Measurements from ENCODE around the gene VRK3. TPM values are rescaled to one million over a fixed set of nuclear protein-coding genes. Genes with fewer than 3 reads are reported as not detected.
"Not testable (repeated sequence)": the region's sequence is repeated elsewhere in the genome, so short reads cannot be mapped to it uniquely, and the experiment has no call there.

The VRK3 gene
- total and polyA plus RNA-seq, 2 donors, result 27.2 to 41.3 TPM

DNA sequence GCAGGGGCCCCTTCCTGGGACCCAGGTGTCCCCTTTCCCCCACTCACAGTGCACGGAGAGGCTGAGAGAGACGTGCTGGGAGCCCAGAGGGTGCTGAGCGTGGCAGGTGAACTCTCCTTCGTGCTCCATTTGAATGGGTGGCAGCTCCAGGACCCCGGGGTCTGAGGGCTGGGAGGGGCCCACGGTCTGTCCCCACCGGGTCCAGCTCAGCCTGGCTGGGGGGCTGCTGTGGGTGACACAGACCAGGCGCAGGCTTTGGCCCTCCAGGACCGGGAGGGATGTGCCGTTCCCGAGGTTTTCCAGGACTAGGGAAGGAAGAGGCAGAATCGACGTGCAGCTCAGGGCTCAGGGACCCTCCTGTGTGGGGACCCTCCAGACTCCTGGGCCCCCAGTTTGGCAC lies 66.6 kb downstream of the VRK3 start:
- not testable (repeated sequence) for DNase-seq (ENCODE audit: low read depth in 6 of 9, low spot score in 9 of 9); H3K36me3 ChIP-seq (ENCODE audit: control insufficient read depth in 2 of 2, insufficient read depth in 2 of 2, low read length in 1 of 2); H3K4me3 ChIP-seq (ENCODE audit: low read length in 2 of 2); H3K4me1 ChIP-seq (ENCODE audit: control insufficient read depth in 2 of 2, insufficient read depth in 2 of 2, low read length in 2 of 2); H3K27ac ChIP-seq (ENCODE audit: low read depth in 1 of 2, low read length in 1 of 2); H3K9me3 ChIP-seq (ENCODE audit: control insufficient read depth in 2 of 2, insufficient read depth in 1 of 2, low read length in 1 of 2)
- 86% methylated on average over 13 of the region's 13 CpGs for WGBS
- H3K27me3 ChIP-seq (ENCODE audit: control insufficient read depth in 2 of 2, insufficient read depth in 1 of 2, low read length in 1 of 2), result peaks cover 0 to 20% of the 10 kb centered on the region in 2 donors

GRCh38 chr19:49958144-49958543 lies 67.0 kb downstream of the VRK3 start:
- not testable (repeated sequence) for H3K27ac ChIP-seq (ENCODE audit: low read depth in 1 of 2, low read length in 1 of 2); H3K4me1 ChIP-seq (ENCODE audit: control insufficient read depth in 2 of 2, insufficient read depth in 2 of 2, low read length in 2 of 2); DNase-seq (ENCODE audit: low read depth in 6 of 9, low spot score in 9 of 9); H3K9me3 ChIP-seq (ENCODE audit: control insufficient read depth in 2 of 2, insufficient read depth in 1 of 2, low read length in 1 of 2); H3K4me3 ChIP-seq (ENCODE audit: low read length in 2 of 2); H3K36me3 ChIP-seq (ENCODE audit: control insufficient read depth in 2 of 2, insufficient read depth in 2 of 2, low read length in 1 of 2)
- WGBS, result 77% methylated on average over 9 of the region's 9 CpGs
- H3K27me3 ChIP-seq (ENCODE audit: control insufficient read depth in 2 of 2, insufficient read depth in 1 of 2, low read length in 1 of 2), result peaks cover 0 to 24% of the 10 kb centered on the region in 2 donors

DNA sequence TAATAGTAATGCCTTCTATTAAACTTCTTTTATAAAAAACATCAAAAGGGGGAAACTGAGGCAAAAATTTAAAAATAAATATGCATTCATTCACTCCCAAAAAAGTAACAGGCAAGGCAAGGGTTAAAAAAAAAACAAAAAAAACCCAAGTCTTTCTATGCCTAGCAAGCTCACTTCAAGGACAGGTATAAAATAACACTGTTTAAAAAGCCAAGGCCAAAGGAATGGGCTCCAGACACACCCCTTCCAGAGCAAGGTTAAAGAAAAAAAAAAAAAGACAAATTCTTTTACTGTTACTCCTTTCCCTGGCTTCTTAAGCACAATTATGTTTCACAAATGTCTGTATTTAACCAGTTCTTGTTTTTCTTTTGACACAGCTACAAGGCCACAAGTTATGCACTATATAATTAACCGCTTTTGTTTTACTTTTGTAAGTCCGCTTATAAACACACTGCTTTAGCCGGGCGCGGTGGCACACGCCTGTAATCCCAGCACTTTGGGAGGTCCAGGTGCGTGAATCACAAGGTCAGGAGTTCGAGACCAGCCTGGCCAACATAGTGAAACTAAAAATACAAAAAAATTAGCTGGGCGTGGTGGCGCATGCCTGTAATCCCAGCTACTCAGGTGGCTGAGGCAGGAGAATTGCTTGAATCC lies 67.8 kb downstream of the VRK3 start:
- 90% methylated on average over 10 of the region's 10 CpGs for WGBS
- DNase-seq (ENCODE audit: low read depth in 6 of 9, low spot score in 9 of 9), result no peak
- H3K27me3 ChIP-seq (ENCODE audit: control insufficient read depth in 2 of 2, insufficient read depth in 1 of 2, low read length in 1 of 2), result peaks cover 0 to 28% of the 10 kb centered on the region in 2 donors
- no peaks in the 10 kb centered on the region for H3K36me3 ChIP-seq (ENCODE audit: control insufficient read depth in 2 of 2, insufficient read depth in 2 of 2, low read length in 1 of 2)
- H3K9me3 ChIP-seq (ENCODE audit: control insufficient read depth in 2 of 2, insufficient read depth in 1 of 2, low read length in 1 of 2), result no peaks in the 10 kb centered on the region
- no peak overlapping the region for H3K4me3 ChIP-seq (ENCODE audit: low read length in 2 of 2)
- H3K4me1 ChIP-seq (ENCODE audit: control insufficient read depth in 2 of 2, insufficient read depth in 2 of 2, low read length in 2 of 2), result peaks cover 0 to 4% of the 10 kb centered on the region in 2 donors
- H3K27ac ChIP-seq (ENCODE audit: low read depth in 1 of 2, low read length in 1 of 2), result no peak overlapping the region

- no peak for DNase-seq (ENCODE audit: low read depth in 6 of 9, low spot score in 9 of 9)
- Histone ChIP-seq H3K4me3 (ENCODE audit: low read length in 2 of 2) (no peak overlapping the region), H3K27ac (ENCODE audit: low read depth in 1 of 2, low read length in 1 of 2) (no peak overlapping the region), H3K9me3 (ENCODE audit: control insufficient read depth in 2 of 2, insufficient read depth in 1 of 2, low read length in 1 of 2) (no peaks in the 10 kb centered on the region), H3K27me3 (ENCODE audit: control insufficient read depth in 2 of 2, insufficient read depth in 1 of 2, low read length in 1 of 2) (peaks cover 0 to 37% of the 10 kb centered on the region in 2 donors), H3K36me3 (ENCODE audit: control insufficient read depth in 2 of 2, insufficient read depth in 2 of 2, low read length in 1 of 2) (no peaks in the 10 kb centered on the region), H3K4me1 (ENCODE audit: control insufficient read depth in 2 of 2, insufficient read depth in 2 of 2, low read length in 2 of 2) (peaks cover 0 to 4% of the 10 kb centered on the region in 2 donors)
- WGBS, result 92% methylated on average over 9 of the region's 9 CpGs
Measured at GRCh38 chr19:49956115-49956495, 69.1 kb downstream of the VRK3 start.

GRCh38 chr19:49954933-49955332 lies 70.2 kb downstream of the VRK3 start:
- peaks cover 0 to 41% of the 10 kb centered on the region in 2 donors for H3K27me3 ChIP-seq (ENCODE audit: control insufficient read depth in 2 of 2, insufficient read depth in 1 of 2, low read length in 1 of 2)
- no peak overlapping the region for H3K4me3 ChIP-seq (ENCODE audit: low read length in 2 of 2)
- H3K9me3 ChIP-seq (ENCODE audit: control insufficient read depth in 2 of 2, insufficient read depth in 1 of 2, low read length in 1 of 2), result no peaks in the 10 kb centered on the region
- no peak overlapping the region for H3K27ac ChIP-seq (ENCODE audit: low read depth in 1 of 2, low read length in 1 of 2)
- H3K36me3 ChIP-seq (ENCODE audit: control insufficient read depth in 2 of 2, insufficient read depth in 2 of 2, low read length in 1 of 2), result no peaks in the 10 kb centered on the region
- H3K4me1 ChIP-seq (ENCODE audit: control insufficient read depth in 2 of 2, insufficient read depth in 2 of 2, low read length in 2 of 2), result peaks cover 0 to 4% of the 10 kb centered on the region in 2 donors
- 91% methylated on average over 11 of the region's 11 CpGs for WGBS
- DNase-seq (ENCODE audit: low read depth in 6 of 9, low spot score in 9 of 9), result no peak

DNA sequence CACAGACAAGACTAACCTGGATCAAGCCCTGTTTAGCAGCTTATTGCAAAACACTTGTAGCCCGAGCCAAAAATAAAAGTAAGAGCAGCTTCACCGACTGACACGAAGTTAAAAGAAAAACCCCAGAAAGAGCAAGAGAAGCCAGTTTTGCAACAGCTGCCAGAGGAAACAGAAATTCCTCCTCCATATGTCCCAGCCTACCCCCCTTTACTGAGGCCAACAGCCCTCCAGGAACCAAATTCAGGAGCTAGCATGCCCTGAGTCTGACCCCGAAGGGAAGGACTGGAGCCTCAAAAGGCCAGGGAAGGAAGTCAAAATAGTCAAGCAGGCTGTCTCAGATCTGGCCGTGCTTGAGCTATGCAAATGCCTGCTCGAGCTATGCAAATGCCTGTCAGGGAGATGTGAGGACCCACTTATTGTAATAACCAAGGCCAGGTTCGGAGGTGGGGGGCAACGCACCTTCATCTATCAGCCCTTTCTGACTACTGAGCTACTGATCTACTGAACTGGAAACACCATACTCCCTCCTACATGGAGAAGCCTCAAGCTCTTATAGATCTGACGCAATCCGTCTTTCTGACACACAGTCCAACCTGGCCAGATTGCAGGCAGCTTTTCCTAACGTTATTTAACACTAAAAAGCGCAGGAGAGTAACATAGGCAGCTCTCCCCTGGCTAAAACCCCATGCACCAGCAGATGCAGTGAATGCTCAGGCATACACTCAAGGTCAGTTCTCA lies 70.9 kb downstream of the VRK3 start:
- 41% methylated on average over 12 of the region's 12 CpGs for WGBS
- H3K27ac ChIP-seq (ENCODE audit: low read depth in 1 of 2, low read length in 1 of 2), result no peak overlapping the region
- H3K27me3 ChIP-seq (ENCODE audit: control insufficient read depth in 2 of 2, insufficient read depth in 1 of 2, low read length in 1 of 2), result peaks cover 0 to 41% of the 10 kb centered on the region in 2 donors
- peak in 1 of 9 donors; percentile 14 for DNase-seq (ENCODE audit: low read depth in 6 of 9, low spot score in 9 of 9)
- H3K4me3 ChIP-seq (ENCODE audit: low read length in 2 of 2), result no peak overlapping the region
- H3K4me1 ChIP-seq (ENCODE audit: control insufficient read depth in 2 of 2, insufficient read depth in 2 of 2, low read length in 2 of 2), result peaks cover 0 to 4% of the 10 kb centered on the region in 2 donors
- no peaks in the 10 kb centered on the region for H3K9me3 ChIP-seq (ENCODE audit: control insufficient read depth in 2 of 2, insufficient read depth in 1 of 2, low read length in 1 of 2)
- no peaks in the 10 kb centered on the region for H3K36me3 ChIP-seq (ENCODE audit: control insufficient read depth in 2 of 2, insufficient read depth in 2 of 2, low read length in 1 of 2)

DNA sequence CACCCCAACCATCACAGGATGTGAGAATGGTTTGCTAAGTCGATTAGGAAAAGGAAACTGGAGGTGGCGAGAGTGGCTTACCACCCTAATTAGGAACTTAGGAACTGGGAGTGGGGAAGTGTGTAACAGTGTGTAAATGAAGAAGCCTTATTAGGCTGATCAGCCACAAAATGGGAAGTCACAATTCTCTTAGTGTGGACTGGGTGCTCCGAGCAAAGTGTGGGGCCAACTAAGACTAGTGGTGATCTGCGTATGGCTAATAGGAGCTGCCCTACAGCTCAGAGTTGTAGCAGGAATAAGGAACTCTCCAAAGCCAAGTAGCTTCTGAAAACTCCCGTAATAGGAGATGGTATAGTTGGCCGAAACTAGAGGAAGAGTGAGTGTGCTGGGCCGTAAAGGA lies 71.8 kb downstream of the VRK3 start:
- Histone ChIP-seq H3K9me3 (ENCODE audit: control insufficient read depth in 2 of 2, insufficient read depth in 1 of 2, low read length in 1 of 2) (no peaks in the 10 kb centered on the region), H3K27me3 (ENCODE audit: control insufficient read depth in 2 of 2, insufficient read depth in 1 of 2, low read length in 1 of 2) (peaks cover 0 to 41% of the 10 kb centered on the region in 2 donors), H3K4me3 (ENCODE audit: low read length in 2 of 2) (no peak overlapping the region), H3K36me3 (ENCODE audit: control insufficient read depth in 2 of 2, insufficient read depth in 2 of 2, low read length in 1 of 2) (no peaks in the 10 kb centered on the region), H3K4me1 (ENCODE audit: control insufficient read depth in 2 of 2, insufficient read depth in 2 of 2, low read length in 2 of 2) (peaks cover 0 to 4% of the 10 kb centered on the region in 2 donors), H3K27ac (ENCODE audit: low read depth in 1 of 2, low read length in 1 of 2) (no peak overlapping the region)
- DNase-seq (ENCODE audit: low read depth in 6 of 9, low spot score in 9 of 9), result peak in 1 of 9 donors; percentile 10
- WGBS, result 71% methylated on average over 7 of the region's 7 CpGs

DNA sequence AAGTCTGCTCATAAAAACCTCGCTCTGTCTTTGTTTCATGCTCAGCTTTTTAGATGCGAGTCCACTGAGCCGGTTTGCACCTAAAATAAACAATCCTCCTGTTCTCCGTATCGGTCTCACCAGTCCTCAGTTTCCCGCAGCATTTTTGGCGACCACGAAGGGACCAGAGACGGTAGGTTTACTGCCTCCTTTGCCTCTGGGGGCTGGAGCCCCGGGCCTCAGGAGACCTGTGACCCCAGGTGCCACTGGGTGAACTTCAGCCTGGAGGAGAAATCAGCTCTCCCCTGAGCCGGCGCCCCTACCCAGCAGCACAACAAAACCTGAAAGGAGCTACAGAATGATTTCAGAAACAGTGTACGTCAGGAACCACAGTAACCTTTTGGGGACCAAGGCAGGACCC lies 72.3 kb downstream of the VRK3 start:
- H3K27me3 ChIP-seq (ENCODE audit: control insufficient read depth in 2 of 2, insufficient read depth in 1 of 2, low read length in 1 of 2), result peaks cover 0 to 41% of the 10 kb centered on the region in 2 donors
- 93% methylated on average over 13 of the region's 13 CpGs for WGBS
- no peaks in the 10 kb centered on the region for H3K9me3 ChIP-seq (ENCODE audit: control insufficient read depth in 2 of 2, insufficient read depth in 1 of 2, low read length in 1 of 2)
- H3K4me3 ChIP-seq (ENCODE audit: low read length in 2 of 2), result no peak overlapping the region
- DNase-seq (ENCODE audit: low read depth in 6 of 9, low spot score in 9 of 9), result no peak
- no peak overlapping the region for H3K27ac ChIP-seq (ENCODE audit: low read depth in 1 of 2, low read length in 1 of 2)
- no peaks in the 10 kb centered on the region for H3K36me3 ChIP-seq (ENCODE audit: control insufficient read depth in 2 of 2, insufficient read depth in 2 of 2, low read length in 1 of 2)
- H3K4me1 ChIP-seq (ENCODE audit: control insufficient read depth in 2 of 2, insufficient read depth in 2 of 2, low read length in 2 of 2), result peaks cover 0 to 4% of the 10 kb centered on the region in 2 donors

- Histone ChIP-seq H3K4me3 (ENCODE audit: low read length in 2 of 2) (no peak overlapping the region), H3K4me1 (ENCODE audit: control insufficient read depth in 2 of 2, insufficient read depth in 2 of 2, low read length in 2 of 2) (peaks cover 0 to 4% of the 10 kb centered on the region in 2 donors), H3K36me3 (ENCODE audit: control insufficient read depth in 2 of 2, insufficient read depth in 2 of 2, low read length in 1 of 2) (no peaks in the 10 kb centered on the region), H3K9me3 (ENCODE audit: control insufficient read depth in 2 of 2, insufficient read depth in 1 of 2, low read length in 1 of 2) (no peaks in the 10 kb centered on the region), H3K27ac (ENCODE audit: low read depth in 1 of 2, low read length in 1 of 2) (no peak overlapping the region), H3K27me3 (ENCODE audit: control insufficient read depth in 2 of 2, insufficient read depth in 1 of 2, low read length in 1 of 2) (peaks cover 0 to 41% of the 10 kb centered on the region in 2 donors)
- DNase-seq (ENCODE audit: low read depth in 6 of 9, low spot score in 9 of 9), result no peak
Measured at GRCh38 chr19:49952479-49952836, 72.7 kb downstream of the VRK3 start.

Data from thymus (tissue), 11 donors.